Fibroblast of skin of right quadriceps (primary cell): ENCODE results near the gene SETD2.
"Not testable (repeated sequence)": the region's sequence is repeated elsewhere in the genome, so short reads cannot be mapped to it uniquely, and the experiment has no call there.

ENCODE experiments used
- DNase-seq: peaks from one replicate; pipeline ENCODE4 v3.0.0-alpha.2; 2013

SETD2 gene

GRCh38 chr3:47096959-47097358 is 67.0 kb downstream of the SETD2 start:
- peak; percentile 78 for DNase-seq

GRCh38 chr3:47092090-47092489 is 71.8 kb downstream of the SETD2 start:
- no peak for DNase-seq

GRCh38 chr3:47089630-47090029 is 74.3 kb downstream of the SETD2 start:
- DNase-seq = no peak

GRCh38 chr3:47086071-47086470 is 77.8 kb downstream of the SETD2 start:
- DNase-seq = no peak

- no peak for DNase-seq
These were observed 80.1 kb downstream of the SETD2 start for GRCh38 chr3:47083786-47084185.

- peak; percentile 54 for DNase-seq
These were observed 81.4 kb downstream of the SETD2 start for GRCh38 chr3:47082519-47082918.

GRCh38 chr3:47079432-47079831 is 84.5 kb downstream of the SETD2 start:
- no peak for DNase-seq

- no peak for DNase-seq
These were observed 90.2 kb downstream of the SETD2 start for GRCh38 chr3:47073685-47074084.

- DNase-seq = no peak
These were observed 93.1 kb downstream of the SETD2 start for GRCh38 chr3:47070770-47071169.

GRCh38 chr3:47066259-47066658 is 97.7 kb downstream of the SETD2 start:
- not testable (repeated sequence) for DNase-seq

- no peak for DNase-seq
These were observed 98.2 kb downstream of the SETD2 start for GRCh38 chr3:47065681-47066080.

GRCh38 chr3:47065058-47065457 is 98.9 kb downstream of the SETD2 start:
- no peak for DNase-seq

GRCh38 chr3:47057212-47057671 is 106.7 kb downstream of the SETD2 start:
- DNase-seq = peak; percentile 50

GRCh38 chr3:47056705-47057104 is 107.2 kb downstream of the SETD2 start:
- no peak for DNase-seq

- DNase-seq = no peak
These were observed 109.5 kb downstream of the SETD2 start for GRCh38 chr3:47054412-47054811.

- no peak for DNase-seq
These were observed 116.2 kb downstream of the SETD2 start for GRCh38 chr3:47047673-47048072.

- no peak for DNase-seq
These were observed 116.8 kb downstream of the SETD2 start for GRCh38 chr3:47047069-47047468.

GRCh38 chr3:47042231-47042791 is 121.6 kb downstream of the SETD2 start:
- no peak for DNase-seq

- DNase-seq = no peak
These were observed 122.8 kb downstream of the SETD2 start for GRCh38 chr3:47041114-47041513.

- DNase-seq = not testable (repeated sequence)
These were observed 126.6 kb downstream of the SETD2 start for GRCh38 chr3:47037302-47037701.

GRCh38 chr3:47036145-47036544 is 127.8 kb downstream of the SETD2 start:
- DNase-seq = no peak

GRCh38 chr3:47035645-47036044 is 128.3 kb downstream of the SETD2 start:
- DNase-seq = no peak

- DNase-seq = no peak
These were observed 128.9 kb downstream of the SETD2 start for GRCh38 chr3:47034868-47035489.

- DNase-seq = not testable (repeated sequence)
These were observed 132.9 kb downstream of the SETD2 start for GRCh38 chr3:47031041-47031440.

- DNase-seq = no peak
These were observed 135.2 kb downstream of the SETD2 start for GRCh38 chr3:47028667-47029066.
